GM12801 (cell line): Measurements from ENCODE around the gene CDH4.

Experiments
- TF ChIP-seq, protein P1 (sequence below): IDR thresholded peaks from one replicate; pipeline ENCODE4 v1.5.1; 2011; ENCODE audit warnings: control low read depth; ENCODE audit not compliant: insufficient read length; ENCODE audit errors: extremely low read depth

The CDH4 gene

GRCh38 chr20:61417221-61417941 lies 165.3 kb downstream of the CDH4 start:
- TF ChIP-seq, protein P1, sequence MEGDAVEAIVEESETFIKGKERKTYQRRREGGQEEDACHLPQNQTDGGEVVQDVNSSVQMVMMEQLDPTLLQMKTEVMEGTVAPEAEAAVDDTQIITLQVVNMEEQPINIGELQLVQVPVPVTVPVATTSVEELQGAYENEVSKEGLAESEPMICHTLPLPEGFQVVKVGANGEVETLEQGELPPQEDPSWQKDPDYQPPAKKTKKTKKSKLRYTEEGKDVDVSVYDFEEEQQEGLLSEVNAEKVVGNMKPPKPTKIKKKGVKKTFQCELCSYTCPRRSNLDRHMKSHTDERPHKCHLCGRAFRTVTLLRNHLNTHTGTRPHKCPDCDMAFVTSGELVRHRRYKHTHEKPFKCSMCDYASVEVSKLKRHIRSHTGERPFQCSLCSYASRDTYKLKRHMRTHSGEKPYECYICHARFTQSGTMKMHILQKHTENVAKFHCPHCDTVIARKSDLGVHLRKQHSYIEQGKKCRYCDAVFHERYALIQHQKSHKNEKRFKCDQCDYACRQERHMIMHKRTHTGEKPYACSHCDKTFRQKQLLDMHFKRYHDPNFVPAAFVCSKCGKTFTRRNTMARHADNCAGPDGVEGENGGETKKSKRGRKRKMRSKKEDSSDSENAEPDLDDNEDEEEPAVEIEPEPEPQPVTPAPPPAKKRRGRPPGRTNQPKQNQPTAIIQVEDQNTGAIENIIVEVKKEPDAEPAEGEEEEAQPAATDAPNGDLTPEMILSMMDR: no peak

- TF ChIP-seq, protein P1: no peak
Measured at GRCh38 chr20:61419010-61419409, 166.9 kb downstream of the CDH4 start.

DNA sequence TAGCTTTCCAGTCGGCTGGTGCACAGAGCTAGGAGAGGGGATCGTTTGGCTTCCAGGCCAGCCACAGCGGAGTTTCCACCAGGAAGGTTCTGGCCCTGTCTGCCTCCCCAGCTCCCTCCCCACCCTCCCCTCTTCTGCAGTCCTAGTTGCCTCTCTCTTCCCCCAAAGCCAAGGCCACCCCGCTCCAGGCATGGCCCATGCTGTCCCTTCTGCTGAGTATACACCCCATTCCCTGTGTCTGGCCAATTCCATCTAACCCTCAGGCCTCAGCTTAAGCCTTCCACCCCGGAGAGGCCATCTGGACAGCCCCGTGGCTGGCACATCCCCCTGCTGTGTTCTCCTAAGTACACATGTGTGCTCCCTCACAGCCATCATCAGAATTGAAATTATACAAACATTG lies 167.4 kb downstream of the CDH4 start:
- TF ChIP-seq, protein P1: no peak

DNA sequence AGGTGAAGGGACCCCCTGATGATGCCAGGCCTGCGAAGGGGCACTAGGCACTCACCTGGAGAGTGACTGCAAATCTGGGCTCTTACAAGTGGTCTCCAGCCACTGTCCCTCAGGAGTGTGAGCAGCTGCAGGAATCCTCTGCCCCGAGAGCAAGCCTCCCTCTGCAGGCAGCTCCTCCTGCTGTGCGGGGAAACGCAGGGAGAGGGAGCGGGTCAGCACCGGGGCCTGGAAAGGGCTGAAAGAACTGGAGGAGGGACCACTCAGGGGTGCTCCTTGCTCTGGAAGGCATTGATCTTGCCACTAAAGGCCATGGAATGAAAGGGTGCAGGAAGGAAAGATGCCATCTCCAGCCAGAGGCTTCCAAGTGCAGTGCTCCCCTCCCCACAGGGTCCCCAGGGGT lies 168.0 kb downstream of the CDH4 start:
- TF ChIP-seq, protein P1: no peak

GRCh38 chr20:61420781-61421180 lies 168.7 kb downstream of the CDH4 start:
- TF ChIP-seq, protein P1: no peak

- TF ChIP-seq, protein P1: no peak
Measured at GRCh38 chr20:61422636-61423425, 170.8 kb downstream of the CDH4 start.

DNA sequence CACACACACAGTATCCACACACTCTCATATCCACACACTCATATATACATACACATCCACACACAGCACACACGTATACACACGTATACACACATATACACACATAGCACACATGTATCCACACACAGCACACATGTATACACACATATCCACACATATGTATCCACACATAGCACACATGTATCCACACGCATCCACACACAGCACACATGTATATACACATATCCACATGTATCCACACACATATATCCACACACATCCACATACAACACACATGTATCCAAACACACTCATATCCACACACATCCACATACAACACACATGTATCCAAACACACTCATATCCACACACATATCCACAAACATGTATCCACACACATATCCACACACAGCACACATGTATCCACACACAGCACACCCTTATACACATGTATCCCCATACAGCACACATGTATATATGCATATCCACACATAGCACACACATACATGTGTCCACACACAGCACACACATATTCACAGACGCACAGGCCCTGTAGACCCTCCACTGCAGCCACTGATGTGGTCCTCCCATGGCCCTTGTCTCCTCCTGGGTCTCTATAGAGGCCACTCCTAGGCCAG lies 172.1 kb downstream of the CDH4 start:
- TF ChIP-seq, protein P1: no peak
